GM12865 (cell line): ENCODE data around the gene ARFGAP1.

Experiments
- DNase-seq: peaks from one replicate; pipeline ENCODE4 v3.0.0; 2010; ENCODE audit warnings: low read depth
- H3K4me3 ChIP-seq: 2 replicates; pipeline ENCODE4 v1.5.1; 2011; ENCODE audit warnings: mild to moderate bottlenecking, low read depth, low read length, control low read depth
- TF ChIP-seq, protein P1 (sequence below): IDR thresholded peaks from 2 replicates; pipeline ENCODE4 v1.5.1; 2011; ENCODE audit warnings: low read length, control low read depth, low read depth, inconsistent platforms; ENCODE audit not compliant: insufficient read depth; ENCODE audit errors: missing control alignments

Gene ARFGAP1

DNA sequence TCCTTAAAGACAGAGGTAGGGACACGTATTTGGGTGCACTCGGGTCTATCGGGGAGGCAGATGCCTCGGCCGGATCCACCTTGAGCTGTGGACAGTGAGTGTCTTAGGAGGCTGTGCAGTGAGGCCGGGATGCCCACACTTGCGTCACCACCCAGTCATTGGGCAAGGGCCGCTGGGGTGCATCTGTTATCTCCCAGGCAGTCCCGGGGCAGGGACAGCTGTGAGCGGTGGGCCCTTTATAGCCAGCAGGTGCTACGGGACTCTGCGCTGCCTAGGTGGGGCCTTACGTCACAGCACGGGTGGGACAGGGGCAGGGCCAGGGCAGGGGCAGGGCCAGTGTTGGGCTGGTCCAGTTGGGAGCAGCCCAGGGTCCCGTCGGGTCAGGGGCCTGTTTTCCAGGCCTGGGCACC, 19.7 kb downstream of the ARFGAP1 start:
- no peak for DNase-seq
- no peak overlapping the region for H3K4me3 ChIP-seq
- TF ChIP-seq, protein P1, sequence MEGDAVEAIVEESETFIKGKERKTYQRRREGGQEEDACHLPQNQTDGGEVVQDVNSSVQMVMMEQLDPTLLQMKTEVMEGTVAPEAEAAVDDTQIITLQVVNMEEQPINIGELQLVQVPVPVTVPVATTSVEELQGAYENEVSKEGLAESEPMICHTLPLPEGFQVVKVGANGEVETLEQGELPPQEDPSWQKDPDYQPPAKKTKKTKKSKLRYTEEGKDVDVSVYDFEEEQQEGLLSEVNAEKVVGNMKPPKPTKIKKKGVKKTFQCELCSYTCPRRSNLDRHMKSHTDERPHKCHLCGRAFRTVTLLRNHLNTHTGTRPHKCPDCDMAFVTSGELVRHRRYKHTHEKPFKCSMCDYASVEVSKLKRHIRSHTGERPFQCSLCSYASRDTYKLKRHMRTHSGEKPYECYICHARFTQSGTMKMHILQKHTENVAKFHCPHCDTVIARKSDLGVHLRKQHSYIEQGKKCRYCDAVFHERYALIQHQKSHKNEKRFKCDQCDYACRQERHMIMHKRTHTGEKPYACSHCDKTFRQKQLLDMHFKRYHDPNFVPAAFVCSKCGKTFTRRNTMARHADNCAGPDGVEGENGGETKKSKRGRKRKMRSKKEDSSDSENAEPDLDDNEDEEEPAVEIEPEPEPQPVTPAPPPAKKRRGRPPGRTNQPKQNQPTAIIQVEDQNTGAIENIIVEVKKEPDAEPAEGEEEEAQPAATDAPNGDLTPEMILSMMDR = no peak

DNA sequence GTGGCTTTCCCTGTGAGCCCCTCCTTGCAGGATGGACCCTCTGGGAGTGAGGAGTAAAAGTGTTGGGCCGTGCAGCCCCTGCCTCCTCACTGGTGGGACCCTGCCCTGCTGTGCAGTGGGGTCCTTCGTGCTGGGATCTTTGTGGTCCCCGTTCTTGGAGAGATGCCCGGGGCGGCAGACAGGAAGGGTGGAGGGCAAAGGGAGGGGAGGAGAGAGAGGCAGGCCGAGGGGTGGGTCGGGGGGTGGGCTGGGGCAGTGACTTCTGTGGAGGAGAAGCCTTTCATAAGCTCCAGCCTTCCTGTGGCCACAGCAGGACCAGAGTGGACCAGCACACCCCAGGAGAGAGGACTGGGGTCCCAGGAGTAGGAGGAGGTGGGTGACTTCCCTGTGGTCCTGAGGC, 20.3 kb downstream of the ARFGAP1 start, which contains the start of gene COL20A1:
TSS of gene COL20A1 (plus strand) at position 283 of the 400 bp plus-strand sequence. CDS start 1,922 bp downstream, outside the sequence.
- TF ChIP-seq, protein P1 = no peak
- H3K4me3 ChIP-seq = no peak within 1 kb of the TSS
- no peak for DNase-seq

DNA sequence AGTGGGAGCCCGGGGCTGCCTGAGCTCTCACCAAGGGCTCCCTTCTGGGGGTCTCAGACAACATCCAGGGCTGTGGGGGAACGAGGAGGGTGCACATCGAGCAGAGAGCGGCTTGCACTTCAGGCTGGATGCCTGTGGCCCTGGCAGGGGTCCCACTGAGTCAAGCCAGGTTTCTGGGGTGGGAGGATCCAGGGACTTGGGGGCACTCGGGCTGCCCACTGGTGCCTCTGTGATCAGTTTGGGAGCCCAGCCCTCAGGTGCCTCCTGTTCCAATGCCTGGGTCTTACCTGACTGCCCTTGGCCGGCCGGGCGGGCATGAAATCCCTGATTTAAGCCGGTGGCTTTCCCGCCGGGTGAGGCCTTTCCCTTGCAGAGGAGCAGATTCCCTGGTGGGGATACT, 20.8 kb downstream of the ARFGAP1 start:
- H3K4me3 ChIP-seq = no peak overlapping the region
- no peak for DNase-seq
- TF ChIP-seq, protein P1 = no peak

DNA sequence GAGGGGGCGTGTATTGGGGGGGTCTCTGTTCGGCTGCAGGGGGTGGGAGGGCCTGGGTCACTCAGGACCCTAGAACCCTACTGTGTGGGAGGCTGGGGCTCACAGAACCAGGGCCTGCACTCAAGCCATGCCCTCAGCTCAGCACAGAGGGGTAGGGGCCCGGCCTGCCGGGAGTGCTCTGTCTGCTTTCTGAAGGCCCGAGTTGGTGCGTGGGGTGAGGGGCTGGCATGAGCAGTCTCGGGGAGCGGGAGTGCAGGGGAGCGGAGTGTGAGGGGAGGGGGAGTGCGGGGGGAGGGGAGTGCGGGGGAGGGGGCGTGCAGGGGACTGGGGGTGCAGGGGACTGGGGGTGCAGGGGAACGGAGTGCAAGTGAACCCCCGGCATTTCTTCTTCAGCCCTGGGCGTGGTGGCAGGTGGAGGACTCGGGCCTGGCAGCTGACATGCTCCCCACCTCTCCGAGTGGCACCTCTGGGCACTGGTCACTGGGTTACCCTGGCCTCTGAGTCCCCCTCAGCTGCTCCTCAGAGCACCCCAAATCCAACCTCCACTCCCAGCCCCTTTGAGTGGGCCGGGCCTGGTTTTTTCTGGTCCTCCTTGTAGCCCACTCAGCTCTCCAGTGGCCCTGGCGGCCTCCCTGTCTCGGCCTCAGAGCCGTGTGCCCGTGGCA, 21.4 kb downstream of the ARFGAP1 start:
- DNase-seq = no peak
- H3K4me3 ChIP-seq = no peak overlapping the region
- TF ChIP-seq, protein P1 = no peak

DNA sequence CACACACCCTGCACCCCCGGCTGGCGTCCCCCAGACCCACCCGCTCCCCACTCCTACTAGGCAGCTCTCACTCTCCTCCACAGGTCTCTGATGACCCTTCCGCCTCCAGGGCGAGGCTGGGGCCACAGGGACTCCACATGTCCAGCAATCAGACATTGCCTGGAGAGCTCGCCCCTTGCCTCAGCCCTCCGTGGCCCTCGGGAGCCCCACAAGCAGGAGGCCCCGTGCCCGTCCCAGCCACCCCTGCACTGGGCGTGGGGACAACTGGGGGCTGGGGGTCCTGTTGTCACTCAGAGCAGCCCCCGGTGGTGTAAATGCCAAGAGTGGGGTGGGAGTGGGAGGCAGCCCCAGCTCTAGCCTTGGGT, 21.9 kb downstream of the ARFGAP1 start:
- no peak for DNase-seq
- TF ChIP-seq, protein P1 = no peak
- H3K4me3 ChIP-seq = no peak overlapping the region

DNA sequence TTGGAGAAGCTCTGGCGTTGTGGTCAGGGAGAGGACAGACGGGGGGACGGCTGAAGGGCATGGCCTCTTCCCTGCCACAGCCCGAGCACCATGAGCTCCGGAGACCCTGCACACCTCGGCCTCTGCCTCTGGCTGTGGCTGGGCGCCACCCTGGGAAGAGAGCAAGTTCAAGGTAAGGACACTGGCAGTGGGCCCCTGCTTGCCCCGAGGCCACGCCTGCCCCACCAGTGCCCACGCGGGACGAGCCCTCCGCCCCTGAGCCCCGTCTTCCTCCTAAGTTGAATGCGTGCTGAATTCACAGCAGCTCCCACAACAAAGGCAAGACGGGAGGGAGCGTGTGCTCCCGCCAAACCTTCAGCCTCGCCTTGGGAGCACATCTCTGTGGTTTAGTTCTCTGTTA, 22.4 kb downstream of the ARFGAP1 start:
- no peak overlapping the region for H3K4me3 ChIP-seq
- no peak for DNase-seq
- TF ChIP-seq, protein P1 = no peak

DNA sequence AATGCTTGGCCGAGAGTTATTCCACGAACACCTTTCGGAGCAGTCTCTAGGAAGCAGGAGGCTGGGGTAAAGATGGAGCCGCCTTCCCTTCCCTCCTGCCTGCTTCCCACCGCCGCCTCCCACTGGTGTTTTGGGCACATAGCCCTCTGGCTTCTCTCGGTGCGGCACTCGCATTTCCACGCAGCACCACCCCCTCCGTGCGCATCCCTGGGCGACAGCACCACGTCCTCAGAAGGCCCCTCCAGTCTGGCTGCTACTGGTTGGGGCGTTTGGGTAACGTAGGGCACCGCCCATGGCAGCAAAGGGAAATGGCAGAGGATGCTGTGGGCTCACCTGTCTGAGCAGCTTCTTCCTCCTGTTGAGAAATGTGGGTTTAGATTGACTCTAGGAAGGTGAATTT, 22.8 kb downstream of the ARFGAP1 start:
- TF ChIP-seq, protein P1 = no peak
- H3K4me3 ChIP-seq = no peak overlapping the region
- no peak for DNase-seq
